Activated effector memory CD4-positive, alpha-beta T cell treated with anti-CD3 and anti-CD28 coated beads, Interleukin-2, amount 50 U/mL, for 16 hours (primary cell): ENCODE measurements around the gene MTG1.
A peak's percentile ranks its signal among the peaks of the same experiment; 100 is the strongest.
"Not testable (repeated sequence)": the region's sequence is repeated elsewhere in the genome, so short reads cannot be mapped to it uniquely, and the experiment has no call there.

ENCODE experiments used
- DNase-seq: peaks from one replicate; pipeline ENCODE4 v3.0.0-alpha.2; 2020

Gene MTG1

GRCh38 chr10:133431888-133432613 lies 38.1 kb downstream of the MTG1 start:
- DNase-seq: not testable (repeated sequence)

- DNase-seq: not testable (repeated sequence)
Observed at GRCh38 chr10:133432789-133433188, 38.8 kb downstream of the MTG1 start.

- DNase-seq: peak; percentile 61
Observed at GRCh38 chr10:133438711-133439273, 44.8 kb downstream of the MTG1 start.

- peak; percentile 57 for DNase-seq
Observed at GRCh38 chr10:133439517-133440461, 45.8 kb downstream of the MTG1 start.

- DNase-seq: peak; percentile 61
Observed at GRCh38 chr10:133440633-133441285, 46.8 kb downstream of the MTG1 start.

- DNase-seq: not testable (repeated sequence)
Observed at GRCh38 chr10:133441356-133441755, 47.4 kb downstream of the MTG1 start.

- peak; percentile 50 for DNase-seq
Observed at GRCh38 chr10:133441780-133442179, 47.8 kb downstream of the MTG1 start.

GRCh38 chr10:133442191-133442966 lies 48.4 kb downstream of the MTG1 start:
- DNase-seq: peak; percentile 68

GRCh38 chr10:133442967-133443924 lies 49.3 kb downstream of the MTG1 start:
- peak; percentile 44 for DNase-seq

GRCh38 chr10:133444342-133445267 lies 50.6 kb downstream of the MTG1 start:
- peak; percentile 60 for DNase-seq

- peak; percentile 53 for DNase-seq
Observed at GRCh38 chr10:133445268-133445732, 51.3 kb downstream of the MTG1 start.

GRCh38 chr10:133445751-133446708 lies 52.1 kb downstream of the MTG1 start:
- DNase-seq: peak; percentile 50

- DNase-seq: no peak
Observed at GRCh38 chr10:133446979-133447378, 53.0 kb downstream of the MTG1 start.

GRCh38 chr10:133448120-133448519 lies 54.2 kb downstream of the MTG1 start:
- DNase-seq: no peak

- no peak for DNase-seq
Observed at GRCh38 chr10:133451346-133451745, 57.4 kb downstream of the MTG1 start.

- no peak for DNase-seq
Observed at GRCh38 chr10:133452453-133452852, 58.5 kb downstream of the MTG1 start.

- peak; percentile 65 for DNase-seq
Observed at GRCh38 chr10:133453516-133454203, 59.7 kb downstream of the MTG1 start, which contains the start of gene SCART1. SCART1 (plus strand) TSS chr10:133453945; CDS start chr10:133453998, 53 bp downstream.
